K562 (cell line): ENCODE results near the gene ILK. TPM values are rescaled to one million over a fixed set of nuclear protein-coding genes. Genes with fewer than 3 reads are reported as not detected.

ENCODE experiments used
- ARID4B ChIP-seq: sonication (generic); formaldehyde crosslinking; IDR thresholded peaks from 2 replicates; pipeline ENCODE4 v1.8.0; 2022; ENCODE audit warnings: mild to moderate bottlenecking, missing genetic modification reagents
- ARNT ChIP-seq, 2 experiments: fragments of 450-650 bp; IDR thresholded peaks; 2 replicates each; pipeline ENCODE4 v1.6.1; 2016; ENCODE audit warnings: mild to moderate bottlenecking in 1 of 2
- BHLHE40 ChIP-seq: IDR thresholded peaks from 2 replicates; pipeline ENCODE4 v1.6.1; 2011; ENCODE audit warnings: low read length, improper control_type of control experiment
- CREB5 ChIP-seq: fragments of 250-450 bp; sonication (Bioruptor Pico); IDR thresholded peaks from 2 replicates; pipeline ENCODE4 v1.5.0; 2020; ENCODE audit warnings: mild to moderate bottlenecking
- HDAC2 ChIP-seq: fragments of 450-650 bp; IDR thresholded peaks from 2 replicates; pipeline ENCODE4 v1.6.1; 2016; ENCODE audit warnings: mild to moderate bottlenecking
- KAT7 ChIP-seq: sonication (generic); formaldehyde crosslinking; IDR thresholded peaks from 2 replicates; pipeline ENCODE4 v1.8.0; 2022; ENCODE audit warnings: missing genetic modification reagents, mild to moderate bottlenecking, borderline replicate concordance
- KHSRP ChIP-seq: fragments of 450-650 bp; IDR thresholded peaks from 2 replicates; pipeline ENCODE4 v1.6.1; 2017
- KLF16 ChIP-seq: IDR thresholded peaks from 2 replicates; pipeline ENCODE4 v1.6.1; 2016; ENCODE audit warnings: antibody characterized with exemption
- LEF1 ChIP-seq: fragments of 450-650 bp; IDR thresholded peaks from 2 replicates; pipeline ENCODE4 v1.6.1; 2016; ENCODE audit warnings: mild to moderate bottlenecking
- MTA2 ChIP-seq: fragments of 450-650 bp; IDR thresholded peaks from 2 replicates; pipeline ENCODE4 v1.6.1; 2016; ENCODE audit warnings: low read depth
- NBN ChIP-seq: fragments of 450-650 bp; IDR thresholded peaks from 2 replicates; pipeline ENCODE4 v1.6.1; 2016; ENCODE audit warnings: low read depth, mild to moderate bottlenecking
- NFATC3 ChIP-seq: fragments of 450-650 bp; IDR thresholded peaks from 2 replicates; pipeline ENCODE4 v1.6.1; 2017; ENCODE audit warnings: mild to moderate bottlenecking
- NR2C1 ChIP-seq, 2 experiments: fragments of 450-650 bp; IDR thresholded peaks; 2 replicates each; pipeline ENCODE4 v1.6.1; 2017; ENCODE audit warnings: mild to moderate bottlenecking in 2 of 2, antibody characterized with exemption in 1 of 2, inconsistent platforms in 1 of 2, missing compliant biosample characterization in 1 of 2, missing genetic modification characterization in 1 of 2
- TAF15 ChIP-seq: fragments of 200-400 bp; formaldehyde crosslinking; IDR thresholded peaks from 2 replicates; pipeline ENCODE4 v1.6.1; 2017; ENCODE audit warnings: mild to moderate bottlenecking, low read depth, low read length, moderate library complexity
- THAP12 ChIP-seq: fragments of 250-450 bp; sonication (Bioruptor Pico); IDR thresholded peaks from 2 replicates; pipeline ENCODE4 v1.9.0; 2021; ENCODE audit warnings: mild to moderate bottlenecking, inconsistent platforms
- VEZF1 ChIP-seq: fragments of 200-800 bp; sonication (Bioruptor generic); IDR thresholded peaks from 2 replicates; pipeline ENCODE4 v1.6.1; 2017; ENCODE audit warnings: missing genetic modification characterization, missing compliant biosample characterization
- ZNF347 ChIP-seq: fragments of 450-650 bp; formaldehyde crosslinking; IDR thresholded peaks from 2 replicates; pipeline ENCODE4 v1.4.0; 2020; ENCODE audit warnings: low read depth, mild to moderate bottlenecking, moderate library complexity
- ZNF57 ChIP-seq: fragments of 450-650 bp; formaldehyde crosslinking; IDR thresholded peaks from 2 replicates; pipeline ENCODE4 v1.4.0; 2020; ENCODE audit warnings: mild to moderate bottlenecking, moderate library complexity
- polyA plus RNA-seq, 8 experiments: library from polyadenylated mRNA; depleted of rRNA in 4 of 8; stranded (reverse) in 5 of 8; unstranded in 3 of 8; fragments of >200 nt; fragmentation: Nextera tagmentation in 2 of 8; fragmentation: Illumina TruSeq in 1 of 8; extraction: Ambion mirVana in 2 of 8; extraction: Trizol in 1 of 8; gene quantifications; 2 replicates each; pipeline versions ENCODE4 v1.2.1 to v1.2.3, GENCODE V29; 2011 to 2014; ENCODE audit warnings: inconsistent platforms in 1 of 8, missing spikeins in 1 of 8
- total RNA-seq, 7 experiments: library from RNA; depleted of rRNA in 6 of 7; stranded (reverse); fragments of >200 nt in 6 of 7; fragmentation: Illumina TruSeq in 2 of 7; extraction: Trizol in 2 of 7; gene quantifications; 2 replicates each; pipeline versions ENCODE4 v1.2.1 to v1.2.3, GENCODE V29; 2011 to 2021; ENCODE audit warnings: low replicate concordance in 1 of 7

Gene ILK
- total and polyA plus RNA-seq, 9 of the 15 experiments (the other 6 are each of a cell fraction or from before 2014, with no cell fraction given) = 43.3 to 95.9 (median 58.9) TPM

- TF ChIP-seq CREB5 (CRISPR knock-in tag) (no peak), KLF16 (0 out of 2 replicates have a peak, but pooled peaks have one; percentile 32), VEZF1 (peak; percentile 84), KAT7 (CRISPR knock-in tag) (0 out of 2 replicates have a peak, but pooled peaks have one; percentile 38), BHLHE40 (peak; percentile 44; the same call in 1 of the 2 replicates), ZNF347 (no peak), THAP12 (CRISPR knock-in tag) (no peak), NFATC3 (peak; percentile 92), ZNF57 (CRISPR knock-in tag) (peak; percentile 99), ARID4B (CRISPR knock-in tag) (peak; percentile 16; the same call in 1 of the 2 replicates), TAF15 (no peak), KHSRP (no peak), NBN (peak; percentile 80; the same call in 1 of the 2 replicates), LEF1 (0 out of 2 replicates have a peak, but pooled peaks have one; percentile 22), HDAC2 (0 out of 2 replicates have a peak, but pooled peaks have one; percentile 21), NR2C1 (IDR thresholded peaks at IDR 0.05) (0 out of 2 replicates have a peak, but pooled peaks have one; percentile 1), NR2C1 (tag; IDR thresholded peaks at IDR 0.05) (peak; percentile 68), MTA2 (peak; percentile 26; the same call in 1 of the 2 replicates), ARNT (IDR thresholded peaks at IDR 0.05) (peak in 1 of 2 experiments; percentile 70; a peak in 2 of 4 replicates)
Measured at GRCh38 chr11:6618117-6619003, 14.8 kb downstream of the ILK start (continued).
